DND-41 (cell line): Measurements from ENCODE around the gene TRPT1.

ENCODE experiments used
- ATAC-seq: fragments of 200-7000 bp; cut with Tn5 transposase; 3 replicates; pipeline ENCODE4 v1.9.1; 2021; ENCODE audit warnings: low read depth; ENCODE audit not compliant: insufficient read depth
- DNase-seq: peaks from one replicate; pipeline ENCODE4 v3.0.0-alpha.2; 2020
- H2AFZ ChIP-seq: 2 replicates; pipeline ENCODE4 v1.6.0; 2012; ENCODE audit warnings: low read depth, low read length
- H3K27ac ChIP-seq: 2 replicates; pipeline ENCODE4 v1.5.1; 2012; ENCODE audit warnings: low read length, inconsistent platforms
- H3K27me3 ChIP-seq: fragments of 200-600 bp; sonication (generic); 2 replicates; pipeline ENCODE4 v1.6.0; 2012; ENCODE audit warnings: low read length, mild to moderate bottlenecking, inconsistent platforms; ENCODE audit not compliant: insufficient read depth, poor library complexity
- H3K36me3 ChIP-seq: 2 replicates; pipeline ENCODE4 v1.5.1; 2012; ENCODE audit warnings: low read length, inconsistent platforms; ENCODE audit not compliant: insufficient read depth
- H3K4me1 ChIP-seq: 2 replicates; pipeline ENCODE4 v1.5.1; 2012; ENCODE audit warnings: mild to moderate bottlenecking, low read length; ENCODE audit not compliant: insufficient read depth
- H3K4me2 ChIP-seq: 2 replicates; pipeline ENCODE4 v1.6.0; 2012; ENCODE audit warnings: mild to moderate bottlenecking, moderate library complexity, low read length, inconsistent platforms; ENCODE audit not compliant: insufficient read depth
- H3K4me3 ChIP-seq, 2 experiments: fragments of 200-600 bp in 1 of 2; shearing (Covaris generic) in 1 of 2; 2 replicates each; pipeline ENCODE4 v1.5.1; 2012 to 2016; ENCODE audit warnings: inconsistent platforms in 2 of 2, low read length in 2 of 2, mild to moderate bottlenecking in 2 of 2, low read depth in 1 of 2, moderate library complexity in 1 of 2
- H3K79me2 ChIP-seq: 2 replicates; pipeline ENCODE4 v1.6.0; 2012; ENCODE audit warnings: low read length, inconsistent platforms; ENCODE audit not compliant: insufficient read depth
- H3K9ac ChIP-seq: 2 replicates; pipeline ENCODE4 v1.6.0; 2012; ENCODE audit warnings: low read depth, mild to moderate bottlenecking, inconsistent platforms, low read length, moderate library complexity
- H3K9me3 ChIP-seq: 2 replicates; pipeline ENCODE4 v1.5.1; 2012; ENCODE audit warnings: low read length, moderate library complexity, mild to moderate bottlenecking, inconsistent platforms; ENCODE audit not compliant: insufficient read depth, severe bottlenecking
- H4K20me1 ChIP-seq: 2 replicates; pipeline ENCODE4 v1.6.0; 2012; ENCODE audit warnings: low read length; ENCODE audit not compliant: insufficient read depth
- EZH2 ChIP-seq: IDR thresholded peaks from 3 replicates; pipeline ENCODE4 v1.6.1; 2012; ENCODE audit warnings: borderline replicate concordance, low read depth, mild to moderate bottlenecking, moderate library complexity, low read length, inconsistent platforms; ENCODE audit not compliant: severe bottlenecking
- TF ChIP-seq, protein P1 (sequence below): IDR thresholded peaks from 2 replicates; pipeline ENCODE4 v1.5.1; 2012; ENCODE audit warnings: borderline replicate concordance, low read length, moderate library complexity, mild to moderate bottlenecking; ENCODE audit not compliant: poor library complexity, severe bottlenecking; ENCODE audit errors: extremely low read depth

Gene TRPT1

GRCh38 chr11:64251016-64251752 lies 25.2 kb upstream of the TRPT1 start, which contains the start of gene PLCB3:
Gene PLCB3, plus strand, starts transcription at chr11:64251530. Its CDS starts 120 bp downstream, at chr11:64251650.
- H3K4me2 ChIP-seq = peak within 1 kb of the TSS; percentile 99
- H3K27ac ChIP-seq = peak within 1 kb of the TSS; percentile 65
- peak within 1 kb of the TSS; percentile 69 for H3K9ac ChIP-seq
- TF ChIP-seq EZH2 = no peak
- TF ChIP-seq, protein P1, sequence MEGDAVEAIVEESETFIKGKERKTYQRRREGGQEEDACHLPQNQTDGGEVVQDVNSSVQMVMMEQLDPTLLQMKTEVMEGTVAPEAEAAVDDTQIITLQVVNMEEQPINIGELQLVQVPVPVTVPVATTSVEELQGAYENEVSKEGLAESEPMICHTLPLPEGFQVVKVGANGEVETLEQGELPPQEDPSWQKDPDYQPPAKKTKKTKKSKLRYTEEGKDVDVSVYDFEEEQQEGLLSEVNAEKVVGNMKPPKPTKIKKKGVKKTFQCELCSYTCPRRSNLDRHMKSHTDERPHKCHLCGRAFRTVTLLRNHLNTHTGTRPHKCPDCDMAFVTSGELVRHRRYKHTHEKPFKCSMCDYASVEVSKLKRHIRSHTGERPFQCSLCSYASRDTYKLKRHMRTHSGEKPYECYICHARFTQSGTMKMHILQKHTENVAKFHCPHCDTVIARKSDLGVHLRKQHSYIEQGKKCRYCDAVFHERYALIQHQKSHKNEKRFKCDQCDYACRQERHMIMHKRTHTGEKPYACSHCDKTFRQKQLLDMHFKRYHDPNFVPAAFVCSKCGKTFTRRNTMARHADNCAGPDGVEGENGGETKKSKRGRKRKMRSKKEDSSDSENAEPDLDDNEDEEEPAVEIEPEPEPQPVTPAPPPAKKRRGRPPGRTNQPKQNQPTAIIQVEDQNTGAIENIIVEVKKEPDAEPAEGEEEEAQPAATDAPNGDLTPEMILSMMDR = peak; percentile 76
- peak; percentile 56 for ATAC-seq
- peak; percentile 68 for DNase-seq
- H3K27me3 ChIP-seq = no peaks in the 10 kb centered on the region
- peak within 1 kb of the TSS; percentile 97 for H2AFZ ChIP-seq
- H3K79me2 ChIP-seq = peaks cover 8% of the 10 kb centered on the region
- no peaks in the 10 kb centered on the region for H3K9me3 ChIP-seq
- peaks cover 32% of the 10 kb centered on the region for H3K4me1 ChIP-seq
- peaks cover 7% of the 10 kb centered on the region; the same call in 1 of the 2 replicates for H4K20me1 ChIP-seq
- peaks cover 17% of the 10 kb centered on the region for H3K36me3 ChIP-seq
- peak within 1 kb of the TSS; percentile 64 to 77; a peak in 3 of 4 replicates for H3K4me3 ChIP-seq

GRCh38 chr11:64250415-64251015 lies 24.5 kb upstream of the TRPT1 start:
- Histone ChIP-seq H3K4me2 (peak overlapping the region; percentile 99), H3K4me3 (peak overlapping the region; percentile 14 to 77; a peak in 3 of 4 replicates), H3K36me3 (peaks cover 11% of the 10 kb centered on the region), H3K4me1 (peaks cover 37% of the 10 kb centered on the region), H3K27ac (peak overlapping the region; percentile 63; the same call in 1 of the 2 replicates), H3K9ac (peak overlapping the region; percentile 69), H3K27me3 (no peaks in the 10 kb centered on the region), H3K79me2 (peaks cover 14% of the 10 kb centered on the region), H2AFZ (peak overlapping the region; percentile 97), H4K20me1 (peaks cover 10% of the 10 kb centered on the region; the same call in 1 of the 2 replicates), H3K9me3 (no peaks in the 10 kb centered on the region)
- TF ChIP-seq, protein P1 = no peak
- no peak for TF ChIP-seq EZH2
- ATAC-seq (no peak), DNase-seq (no peak)

DNA sequence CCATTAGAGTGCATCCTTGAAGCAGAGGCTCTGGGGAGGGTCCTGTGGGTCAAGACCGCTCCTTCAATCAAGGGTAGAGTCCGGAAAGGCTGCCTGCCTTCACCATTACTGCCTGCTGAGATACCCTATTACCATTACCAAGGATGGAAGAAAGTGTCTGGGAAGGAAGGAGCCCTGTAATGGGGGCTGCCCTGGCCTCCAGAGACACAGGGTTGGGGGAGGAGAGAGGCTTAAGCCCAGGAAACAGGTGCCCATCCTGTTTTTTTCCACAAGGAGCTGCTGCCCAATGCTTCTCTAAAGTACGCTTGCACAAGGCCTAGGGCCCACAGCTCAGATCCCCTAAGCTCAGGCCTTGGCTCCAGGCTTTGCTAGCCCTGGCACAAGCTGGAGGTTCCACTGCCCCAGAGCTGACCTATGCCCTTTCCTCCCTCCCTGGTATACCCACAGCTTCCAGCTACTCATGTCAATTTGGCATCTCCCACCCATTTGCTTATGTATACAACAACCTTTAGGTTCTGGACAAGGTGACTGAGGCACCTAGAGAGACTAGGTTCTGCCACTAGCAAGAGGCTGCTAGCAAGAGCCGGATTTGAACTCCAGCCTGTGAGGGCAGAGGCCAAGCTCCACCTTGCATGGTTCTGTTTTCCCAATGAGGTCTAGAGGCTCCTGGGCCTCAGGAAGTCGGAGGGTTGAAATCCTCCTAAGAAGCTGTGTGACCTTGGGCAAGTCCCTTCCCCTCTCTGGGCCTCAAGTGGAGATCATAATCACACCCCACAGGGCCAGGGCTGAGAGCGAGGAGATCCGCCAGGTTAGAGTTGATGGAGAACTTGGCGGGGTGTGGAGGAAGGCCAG lies 23.8 kb upstream of the TRPT1 start:
- Histone ChIP-seq H3K4me1 (peaks cover 44% of the 10 kb centered on the region), H3K79me2 (peaks cover 22% of the 10 kb centered on the region), H2AFZ (no peak overlapping the region), H3K27ac (no peak overlapping the region), H3K36me3 (peaks cover 10% of the 10 kb centered on the region), H3K4me3 (no peak overlapping the region), H3K27me3 (no peaks in the 10 kb centered on the region), H4K20me1 (peaks cover 17% of the 10 kb centered on the region), H3K9me3 (no peaks in the 10 kb centered on the region), H3K9ac (no peak overlapping the region), H3K4me2 (no peak overlapping the region)
- ATAC-seq (no peak), DNase-seq (no peak)
- TF ChIP-seq EZH2 = no peak
- TF ChIP-seq, protein P1 = no peak
